GM18868 (cell line): ENCODE results near the gene ARAP2.

Experiments used
- ATAC-seq: cut with Tn5 transposase; IDR thresholded peaks from one replicate; pipeline ENCODE4 v1.9.1; 2021; ENCODE audit warnings: mild to moderate bottlenecking, moderate library complexity; ENCODE audit not compliant: unreplicated experiment

ARAP2 gene

GRCh38 chr4:36244257-36245082 is at the start of gene ARAP2:
Gene ARAP2, minus strand, starts transcription at chr4:36244514. Its CDS starts 15,028 bp downstream, at chr4:36229486.
- peak; percentile 55 for ATAC-seq

GRCh38 chr4:36292556-36293188 is 48.4 kb upstream of the ARAP2 start:
- ATAC-seq = peak; percentile 69

GRCh38 chr4:36290641-36291040 is 46.3 kb upstream of the ARAP2 start:
- no peak for ATAC-seq

- no peak for ATAC-seq
Measured at GRCh38 chr4:36288731-36289426, 44.6 kb upstream of the ARAP2 start.

- no peak for ATAC-seq
Measured at GRCh38 chr4:36286481-36286871, 42.2 kb upstream of the ARAP2 start.

GRCh38 chr4:36285784-36286480 is 41.6 kb upstream of the ARAP2 start:
- peak; percentile 98 for ATAC-seq

- no peak for ATAC-seq
Measured at GRCh38 chr4:36283912-36284465, 39.7 kb upstream of the ARAP2 start.

GRCh38 chr4:36282503-36283030 is 38.3 kb upstream of the ARAP2 start:
- no peak for ATAC-seq

GRCh38 chr4:36281384-36282106 is 37.2 kb upstream of the ARAP2 start, which contains the start of gene DTHD1:
Gene DTHD1, plus strand, starts transcription at chr4:36281616. Its CDS starts 143 bp downstream, at chr4:36281759.
- no peak for ATAC-seq

GRCh38 chr4:36280555-36280954 is 36.2 kb upstream of the ARAP2 start:
- ATAC-seq = no peak

- no peak for ATAC-seq
Measured at GRCh38 chr4:36278789-36279188, 34.5 kb upstream of the ARAP2 start.

- ATAC-seq = peak; percentile 81
Measured at GRCh38 chr4:36277533-36277932, 33.2 kb upstream of the ARAP2 start.

- ATAC-seq = no peak
Measured at GRCh38 chr4:36274158-36274557, 29.8 kb upstream of the ARAP2 start.

GRCh38 chr4:36273276-36273675 is 29.0 kb upstream of the ARAP2 start:
- ATAC-seq = no peak

GRCh38 chr4:36269533-36270173 is 25.3 kb upstream of the ARAP2 start:
- no peak for ATAC-seq

- no peak for ATAC-seq
Measured at GRCh38 chr4:36269101-36269500, 24.8 kb upstream of the ARAP2 start.

- no peak for ATAC-seq
Measured at GRCh38 chr4:36267486-36268268, 23.4 kb upstream of the ARAP2 start.

- no peak for ATAC-seq
Measured at GRCh38 chr4:36264207-36264826, 20.0 kb upstream of the ARAP2 start.
